Skin epidermis (tissue), 12 donors: ENCODE measurements around the gene NUDT11.
"Not testable (repeated sequence)": the region's sequence is repeated elsewhere in the genome, so short reads cannot be mapped to it uniquely, and the experiment has no call there.

Experiments used
- H3K27ac ChIP-seq, 21 experiments: fragments of 200-600 bp; sonication (generic) in 11 of 21; one replicate each; pipeline ENCODE4 v1.5.0; 2020; ENCODE audit warnings: mild to moderate bottlenecking in 3 of 21, inconsistent platforms in 2 of 21, moderate library complexity in 2 of 21
- H3K4me3 ChIP-seq, 7 experiments: fragments of 200-600 bp; sonication (generic) in 2 of 7; one replicate each; pipeline ENCODE4 v1.5.0; 2020; ENCODE audit warnings: inconsistent platforms in 2 of 7, mild to moderate bottlenecking in 2 of 7, moderate library complexity in 1 of 7

The NUDT11 gene

DNA sequence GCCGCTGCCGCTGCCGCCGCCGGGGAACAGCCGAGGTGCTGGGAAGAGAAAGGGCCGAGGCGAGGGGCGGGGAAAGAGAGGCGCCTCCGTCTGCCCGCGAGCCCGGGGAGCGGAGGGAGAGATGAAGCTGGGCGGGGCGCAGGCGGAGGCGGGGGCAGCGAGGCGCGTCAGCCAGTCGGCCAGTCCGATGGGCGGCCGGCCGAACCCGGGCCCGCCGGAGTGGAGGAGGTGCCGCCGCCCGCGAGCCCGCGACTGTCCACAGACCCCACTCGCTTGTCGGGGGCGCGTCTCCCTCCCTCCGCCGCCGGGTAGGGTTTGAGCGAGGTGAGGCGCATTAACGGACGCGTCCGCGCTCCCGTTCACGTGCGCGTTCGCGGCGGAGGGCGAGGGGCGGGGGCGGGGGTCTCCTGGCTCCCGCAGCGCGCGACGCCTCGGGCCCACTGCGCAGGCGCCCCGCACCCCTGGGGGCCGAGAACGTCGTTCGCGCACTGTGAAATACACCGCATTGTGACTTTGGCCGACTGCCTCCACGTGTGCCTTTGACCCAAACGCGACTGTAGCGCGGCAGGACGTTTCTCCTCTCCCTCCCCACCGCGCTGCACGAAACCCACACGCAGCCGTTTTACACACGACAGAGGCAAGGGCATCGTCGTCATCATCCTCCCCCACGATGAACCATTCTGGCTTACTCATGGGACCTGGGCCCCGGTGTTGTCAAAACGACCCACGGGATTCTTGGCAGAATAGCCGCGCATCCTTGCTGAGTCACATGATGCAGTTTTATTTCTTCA is at the start of gene NUDT11:
Gene NUDT11, minus strand, starts transcription at position 92 of the 791 bp plus-strand sequence. CDS start 148 bp downstream, outside the sequence.
- Histone ChIP-seq H3K4me3 (peak within 1 kb of the TSS; percentile 29 to 53 (median 39)), H3K27ac (peak within 1 kb of the TSS in 2 of 21 experiments; percentile 26 to 37)

DNA sequence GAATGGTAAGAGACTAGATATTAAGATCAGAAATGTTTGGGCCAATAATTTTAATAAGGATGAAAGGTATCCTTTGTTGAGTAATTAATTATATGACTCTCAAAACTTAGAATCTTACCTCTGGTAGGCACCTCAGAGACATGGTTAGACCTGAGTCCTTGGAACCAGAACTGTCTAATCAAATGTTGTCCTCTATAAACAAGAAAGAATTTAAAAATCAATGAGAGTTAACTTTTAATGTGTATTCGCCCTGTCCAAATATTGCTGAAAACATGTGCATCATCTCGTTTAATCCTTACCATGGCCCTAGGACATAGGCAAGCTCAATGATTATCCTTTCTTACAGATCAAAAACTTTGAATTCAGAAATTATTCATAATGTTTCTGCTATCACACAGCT is 24.0 kb upstream of the NUDT11 start:
- H3K4me3 ChIP-seq = no peak overlapping the region
- H3K27ac ChIP-seq = no peak overlapping the region

DNA sequence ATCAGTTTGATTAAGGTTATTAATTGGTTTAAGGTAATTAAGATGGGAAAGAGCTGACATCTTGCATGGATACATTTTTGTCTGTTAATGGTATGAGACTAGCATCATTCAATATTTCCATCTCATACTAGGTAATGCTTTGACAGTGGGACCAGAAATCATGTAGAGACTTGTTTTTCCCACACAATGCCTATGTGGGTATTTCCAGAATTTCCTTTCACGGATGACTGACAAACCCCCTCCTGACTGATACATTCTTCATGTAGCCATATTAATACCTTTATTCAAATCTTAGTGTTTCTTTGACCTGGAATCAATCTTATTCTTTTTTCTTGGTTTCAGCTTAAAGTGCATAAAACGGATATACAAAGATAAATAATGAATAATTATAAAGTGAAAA is 22.7 kb upstream of the NUDT11 start:
- H3K4me3 ChIP-seq, H3K27ac ChIP-seq: not testable (repeated sequence)

DNA sequence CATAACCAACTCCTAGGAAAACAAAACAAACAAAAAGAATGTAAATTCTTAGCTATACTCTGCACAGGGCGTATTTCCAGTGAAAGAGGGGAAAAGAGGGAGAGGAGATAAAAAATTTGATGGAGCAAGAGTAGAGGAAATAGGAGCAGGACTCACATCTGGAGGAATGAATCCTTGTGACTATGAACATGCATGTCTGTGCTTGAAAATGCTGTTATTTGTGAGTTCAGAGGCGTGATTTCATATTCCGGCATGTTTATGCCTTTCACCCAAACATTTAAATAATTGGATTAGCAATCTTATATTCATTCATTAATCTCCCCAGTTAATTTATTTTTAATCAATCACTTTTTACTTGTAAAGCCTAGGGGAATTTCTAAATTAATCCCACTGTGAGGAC is 11.2 kb upstream of the NUDT11 start:
- Histone ChIP-seq H3K27ac (no peak overlapping the region), H3K4me3 (no peak overlapping the region)

DNA sequence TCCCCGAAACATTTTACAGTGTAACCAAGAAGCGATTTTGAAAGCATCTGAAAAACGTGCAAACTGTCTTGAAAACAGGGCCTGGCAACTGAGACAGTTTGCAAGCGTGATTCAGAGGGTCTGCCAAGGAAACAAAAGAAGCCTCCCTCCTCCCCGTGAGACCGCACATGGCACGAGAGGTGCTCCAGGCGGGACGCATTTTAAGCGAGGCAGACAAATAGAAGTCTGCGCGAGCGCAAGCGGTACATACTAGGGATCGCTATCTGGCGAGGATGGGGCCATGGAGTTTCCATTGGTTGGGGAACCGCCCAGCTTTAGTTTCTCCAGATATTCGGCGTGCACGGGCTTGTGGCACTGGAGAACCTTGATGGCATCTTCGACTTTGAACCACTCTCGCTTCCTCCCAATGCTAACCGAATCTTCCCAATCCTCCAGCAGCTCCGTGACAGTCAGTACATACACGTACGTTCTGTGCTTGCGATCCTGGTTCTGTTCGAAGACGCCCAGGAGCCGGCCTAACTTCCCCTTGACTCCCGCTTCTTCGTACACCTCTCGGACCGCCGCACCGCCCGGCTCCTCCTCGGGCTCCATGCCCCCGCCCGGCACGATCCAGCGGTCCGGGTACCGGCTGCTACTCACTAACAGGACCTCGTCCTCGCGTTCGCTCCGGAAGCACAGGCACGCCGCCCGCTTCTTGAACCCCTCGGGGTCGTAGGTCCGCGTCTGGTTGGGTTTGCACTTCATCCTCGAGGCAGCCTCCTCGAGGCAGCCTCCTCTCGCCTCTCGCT is 497 bp downstream of the NUDT11 start:
- Histone ChIP-seq H3K27ac (peak overlapping the region in 1 of 21 experiments; percentile 26), H3K4me3 (peak overlapping the region; percentile 29 to 53 (median 39))

DNA sequence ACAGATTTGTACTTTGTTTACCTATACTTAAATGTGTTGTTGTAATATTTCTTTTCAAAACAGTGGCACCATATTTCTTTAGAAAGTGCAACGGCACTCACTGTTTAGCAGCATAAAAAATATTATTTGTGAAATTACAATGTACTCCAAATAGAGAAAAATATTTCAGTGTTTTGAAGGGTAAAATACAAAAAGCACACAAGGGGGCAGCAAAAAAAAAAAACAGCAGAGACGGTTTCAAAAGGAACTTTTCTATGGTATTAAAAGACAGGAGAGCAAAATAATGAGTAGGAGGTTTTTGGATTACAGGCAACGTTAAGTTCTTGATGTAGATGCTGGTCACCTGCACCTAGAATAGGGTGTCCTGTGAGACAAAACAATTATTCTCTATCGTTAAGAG is 2.0 kb downstream of the NUDT11 start:
- Histone ChIP-seq H3K27ac (no peak overlapping the region), H3K4me3 (no peak overlapping the region)

DNA sequence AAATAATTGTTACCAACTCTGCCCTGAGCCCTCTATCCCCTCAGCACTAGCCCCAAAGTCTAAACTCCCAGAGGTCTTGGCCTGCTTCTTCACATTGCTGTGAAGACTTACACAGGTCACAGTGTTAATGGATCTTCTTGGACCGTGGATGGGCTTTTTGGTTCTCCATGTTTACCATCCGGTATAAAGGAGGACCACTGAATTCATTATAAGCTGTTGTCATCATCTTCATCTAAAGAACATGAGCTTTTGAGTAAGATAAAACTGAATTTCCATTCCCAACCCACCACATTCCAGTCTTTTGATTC is 8.5 kb downstream of the NUDT11 start:
- no peak overlapping the region for H3K4me3 ChIP-seq
- no peak overlapping the region for H3K27ac ChIP-seq

DNA sequence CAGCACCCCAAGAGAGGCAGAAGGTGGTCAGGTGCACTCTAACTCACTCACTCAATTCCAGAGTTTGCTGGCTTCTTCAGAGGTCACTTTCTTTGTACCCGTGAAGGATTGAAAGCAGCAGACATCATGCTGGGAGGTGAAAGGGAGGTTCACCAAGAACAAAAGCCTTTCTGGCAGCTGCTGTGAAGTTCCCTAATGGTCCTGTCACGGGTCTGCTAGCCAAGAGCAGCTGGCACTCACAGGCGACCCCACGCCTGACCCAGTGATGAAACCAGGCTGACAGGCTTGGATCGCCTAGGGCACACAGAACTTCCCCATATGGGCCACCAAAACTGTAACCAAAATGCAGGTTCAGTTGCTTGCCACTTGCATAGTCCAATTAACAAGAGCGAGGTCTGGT is 11.8 kb downstream of the NUDT11 start:
- Histone ChIP-seq H3K27ac (no peak overlapping the region), H3K4me3 (no peak overlapping the region)

DNA sequence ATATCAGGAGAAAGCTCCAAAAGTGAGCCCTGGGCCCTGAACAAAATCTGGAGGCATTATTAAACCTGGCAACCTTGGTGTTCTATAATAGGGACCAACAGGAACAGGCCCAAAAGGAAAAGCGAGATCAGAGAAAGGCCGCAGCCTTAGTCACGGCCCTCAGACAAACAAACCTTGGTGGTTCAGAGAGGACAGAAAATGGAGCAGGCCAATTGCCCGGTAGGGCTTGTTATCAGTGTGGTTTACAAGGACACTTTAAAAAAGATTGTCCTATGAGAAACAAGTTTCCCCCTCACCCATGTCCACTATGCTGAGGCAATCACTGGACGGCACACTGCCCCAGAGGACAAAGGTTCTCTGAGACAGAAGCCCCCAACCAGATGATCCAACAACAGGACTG is 14.0 kb downstream of the NUDT11 start:
- not testable (repeated sequence) for H3K4me3 ChIP-seq, H3K27ac ChIP-seq

DNA sequence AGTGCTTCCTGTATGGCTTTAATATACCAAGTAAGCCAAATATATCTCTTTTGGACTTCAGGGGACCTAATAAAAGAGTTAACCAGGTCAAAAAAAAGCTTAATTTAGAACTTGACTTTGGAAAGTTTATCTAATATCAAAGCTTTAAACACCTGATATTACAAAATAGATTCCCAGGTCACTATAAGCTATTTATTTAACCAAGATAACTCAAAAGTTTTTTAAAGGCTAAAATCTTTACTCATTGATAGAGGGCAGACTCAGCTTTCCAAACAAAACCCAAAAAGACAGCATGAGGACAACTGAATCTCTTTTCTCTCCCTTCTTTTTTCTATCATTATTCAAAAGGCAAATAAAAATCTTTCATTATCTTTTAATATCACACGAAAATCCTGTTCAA is 19.5 kb downstream of the NUDT11 start:
- Histone ChIP-seq H3K4me3 (no peak overlapping the region), H3K27ac (no peak overlapping the region)

DNA sequence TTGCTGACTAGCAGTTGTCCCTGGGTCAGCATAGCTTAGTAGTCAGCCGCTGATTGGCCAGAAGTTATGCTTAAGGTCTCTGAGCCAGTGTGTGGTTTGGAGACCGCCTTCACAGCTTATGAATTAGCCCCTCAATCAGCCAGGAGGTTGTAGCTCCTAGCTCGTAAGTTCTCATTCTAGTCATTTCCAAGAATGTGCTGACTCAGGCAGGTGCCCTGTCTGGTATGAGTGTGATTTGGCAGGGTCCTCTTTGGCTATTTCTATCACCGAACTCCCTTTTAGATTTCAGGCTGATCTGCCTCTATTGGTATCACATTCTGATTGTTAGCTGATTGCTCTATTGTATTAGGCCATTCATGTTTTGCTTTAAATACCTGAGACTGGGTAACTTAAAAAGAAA is 33.1 kb downstream of the NUDT11 start:
- H3K27ac ChIP-seq = no peak overlapping the region

DNA sequence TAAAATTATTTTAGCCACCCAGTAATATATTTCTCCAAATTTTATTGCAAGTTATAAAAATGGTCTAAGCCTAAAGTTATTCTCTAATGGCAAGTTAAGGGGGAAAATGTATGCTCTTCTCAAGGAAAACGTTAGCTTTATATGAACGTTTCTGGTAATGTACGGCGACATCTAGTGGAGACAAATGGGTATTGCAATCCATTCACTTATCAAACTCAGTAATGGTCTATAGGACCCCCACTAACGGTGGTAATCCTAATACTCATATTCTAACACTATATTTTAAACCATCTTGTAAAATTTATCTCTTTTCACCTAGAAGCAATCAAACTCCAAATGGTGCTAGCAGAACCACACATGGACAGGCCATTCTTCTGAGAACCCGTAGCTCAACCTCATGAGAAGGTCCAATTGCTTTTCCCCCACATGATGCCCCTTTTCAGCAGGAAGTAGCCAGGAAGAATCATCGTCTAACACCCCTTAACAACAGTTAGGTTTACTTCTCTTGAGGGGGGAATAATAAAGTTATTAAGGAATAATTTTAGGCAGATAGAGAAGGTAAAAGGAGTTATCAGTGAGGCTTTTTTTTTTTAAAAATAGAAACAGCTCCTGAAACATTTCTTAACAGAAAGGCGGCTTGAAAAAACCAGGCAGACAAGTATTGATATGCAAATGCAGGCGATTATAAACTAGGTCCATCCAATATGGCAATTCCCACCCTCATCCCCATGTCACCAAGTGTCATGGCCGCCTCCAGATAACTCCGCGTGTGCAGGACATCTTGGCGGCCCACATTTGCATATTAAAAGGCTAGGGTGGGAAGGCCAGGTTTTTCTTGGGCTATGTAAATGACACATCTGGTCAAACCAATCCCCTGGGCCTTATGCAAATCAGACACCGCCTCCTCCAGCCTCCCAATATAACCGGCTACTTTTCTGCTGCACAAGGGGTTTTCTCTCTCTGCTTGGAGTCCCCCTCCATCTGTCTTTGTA is 35.0 kb downstream of the NUDT11 start:
- Histone ChIP-seq H3K27ac (no peak overlapping the region), H3K4me3 (no peak overlapping the region)

More for the DNA sequence above, 33.1 kb downstream of the NUDT11 start:
- no peak overlapping the region for H3K4me3 ChIP-seq

DNA sequence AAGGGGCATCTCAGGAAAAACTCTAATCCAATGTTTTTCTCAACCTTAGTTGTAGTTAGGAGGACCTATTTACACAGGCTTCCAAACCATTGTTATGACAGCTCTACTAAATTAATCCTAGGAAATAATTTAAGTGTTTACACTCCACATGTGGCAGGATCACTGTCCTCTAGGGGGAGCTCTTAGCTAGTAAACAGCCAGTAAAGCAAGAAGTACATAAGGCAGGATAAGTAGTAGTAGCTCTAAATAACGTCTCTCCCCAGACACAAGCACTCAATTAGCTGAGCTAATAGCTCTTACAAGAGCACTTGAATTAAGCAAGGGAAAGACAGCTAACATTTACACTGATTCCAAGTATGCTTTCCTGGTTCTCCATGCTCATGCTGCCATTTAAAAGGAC is 37.3 kb downstream of the NUDT11 start:
- Histone ChIP-seq H3K4me3 (no peak overlapping the region), H3K27ac (no peak overlapping the region)

DNA sequence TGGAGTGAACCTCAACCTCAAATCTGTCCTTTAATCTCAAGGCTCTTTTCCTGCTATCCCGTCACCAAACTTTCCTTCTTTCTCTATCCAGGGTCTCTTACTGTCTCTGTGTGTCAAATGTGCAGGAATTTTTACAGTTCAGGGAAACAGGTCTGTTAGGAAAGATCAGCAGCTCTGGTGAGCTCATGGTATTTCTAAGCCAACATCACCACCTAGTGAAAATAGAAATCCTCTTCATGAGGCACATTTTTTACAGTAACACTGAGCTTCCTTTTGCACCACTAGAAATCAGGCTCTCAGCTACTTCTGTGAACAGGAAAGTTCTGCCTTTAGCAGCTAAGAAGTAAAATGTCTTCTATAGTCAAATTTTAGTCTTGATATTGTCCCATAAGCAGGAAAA is 39.6 kb downstream of the NUDT11 start:
- H3K27ac ChIP-seq = no peak overlapping the region
- H3K4me3 ChIP-seq = no peak overlapping the region

DNA sequence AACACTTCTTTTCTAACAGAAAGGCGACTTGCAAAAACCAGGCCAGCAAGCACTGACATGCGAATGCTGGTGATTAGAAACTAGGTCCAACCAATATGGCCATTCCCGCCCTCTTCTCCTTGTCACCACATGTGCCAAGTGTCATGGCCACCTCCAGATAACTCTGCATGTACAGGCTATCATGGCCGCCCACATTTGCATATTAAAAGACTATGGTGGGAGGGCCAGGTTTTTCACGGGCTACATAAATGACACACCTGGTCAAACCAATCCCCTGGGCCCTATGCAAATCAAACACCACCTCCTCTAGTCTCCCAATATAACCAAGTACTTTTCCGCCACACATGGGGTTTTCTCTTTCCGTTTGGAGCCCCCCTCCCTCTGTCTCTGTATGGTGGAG is 40.1 kb downstream of the NUDT11 start:
- no peak overlapping the region for H3K27ac ChIP-seq
- H3K4me3 ChIP-seq = no peak overlapping the region

DNA sequence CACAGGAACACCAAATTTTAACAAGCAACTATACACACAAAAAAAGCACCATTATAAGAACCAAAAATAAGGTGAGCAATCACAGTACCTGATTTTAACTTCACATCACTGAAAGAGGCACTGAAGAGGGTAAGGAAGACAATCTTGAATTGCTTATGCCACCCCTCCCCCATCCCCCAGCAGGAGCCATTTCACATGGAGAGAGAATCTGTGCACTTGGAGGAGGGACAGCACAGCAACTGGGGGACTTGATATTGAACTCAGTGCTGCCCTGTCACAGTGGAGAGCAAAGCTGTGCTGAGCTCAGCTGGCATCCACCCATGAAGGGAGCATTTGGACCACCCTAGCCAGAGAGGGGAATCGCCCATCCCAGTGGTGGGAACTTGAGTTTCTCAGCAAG is 56.0 kb downstream of the NUDT11 start:
- Histone ChIP-seq H3K4me3 (no peak overlapping the region), H3K27ac (no peak overlapping the region)
